ENCODE data around the gene MTERF4.

The MTERF4 gene

DNA sequence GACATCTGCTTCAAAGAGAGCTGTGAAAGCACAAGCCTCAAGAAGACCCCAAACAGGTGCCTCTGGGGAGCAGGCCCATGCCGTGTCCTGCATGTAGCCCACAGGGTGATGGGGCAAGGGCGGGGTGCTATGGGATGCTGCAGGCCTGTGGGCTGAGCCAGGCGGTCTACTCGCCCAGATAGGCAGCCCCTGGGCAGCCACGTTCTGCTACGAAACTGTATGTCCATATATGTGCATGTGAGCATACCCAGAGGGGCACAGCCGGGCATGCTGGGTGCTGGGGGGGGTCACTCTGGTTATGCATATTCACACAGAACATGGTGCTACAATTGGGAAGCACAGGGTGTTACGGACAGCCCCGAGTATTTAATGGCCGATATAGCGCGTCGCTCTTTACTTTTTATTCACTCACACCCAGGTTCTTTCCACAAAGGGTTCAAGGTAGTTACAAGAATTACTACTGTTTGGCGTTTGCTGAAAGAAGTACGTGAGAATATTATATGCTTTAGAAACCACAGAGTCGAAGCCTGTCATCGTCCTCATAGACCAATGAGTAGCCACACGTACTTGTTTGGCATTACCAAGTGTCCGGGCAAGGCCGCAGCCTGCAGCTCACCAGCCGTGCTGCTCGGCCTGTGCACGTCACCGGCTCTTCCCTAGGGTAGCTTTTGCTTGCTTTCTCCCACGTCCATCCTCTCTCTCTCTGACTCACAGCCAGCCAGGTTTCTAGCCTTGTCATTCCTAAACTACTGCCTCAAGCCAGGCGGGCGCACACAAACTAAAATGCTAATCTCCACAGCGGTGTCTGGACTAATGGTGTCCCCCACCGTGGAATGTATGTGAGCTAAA lies 14.4 kb downstream of the MTERF4 start:
- TF ChIP-seq, protein P1, sequence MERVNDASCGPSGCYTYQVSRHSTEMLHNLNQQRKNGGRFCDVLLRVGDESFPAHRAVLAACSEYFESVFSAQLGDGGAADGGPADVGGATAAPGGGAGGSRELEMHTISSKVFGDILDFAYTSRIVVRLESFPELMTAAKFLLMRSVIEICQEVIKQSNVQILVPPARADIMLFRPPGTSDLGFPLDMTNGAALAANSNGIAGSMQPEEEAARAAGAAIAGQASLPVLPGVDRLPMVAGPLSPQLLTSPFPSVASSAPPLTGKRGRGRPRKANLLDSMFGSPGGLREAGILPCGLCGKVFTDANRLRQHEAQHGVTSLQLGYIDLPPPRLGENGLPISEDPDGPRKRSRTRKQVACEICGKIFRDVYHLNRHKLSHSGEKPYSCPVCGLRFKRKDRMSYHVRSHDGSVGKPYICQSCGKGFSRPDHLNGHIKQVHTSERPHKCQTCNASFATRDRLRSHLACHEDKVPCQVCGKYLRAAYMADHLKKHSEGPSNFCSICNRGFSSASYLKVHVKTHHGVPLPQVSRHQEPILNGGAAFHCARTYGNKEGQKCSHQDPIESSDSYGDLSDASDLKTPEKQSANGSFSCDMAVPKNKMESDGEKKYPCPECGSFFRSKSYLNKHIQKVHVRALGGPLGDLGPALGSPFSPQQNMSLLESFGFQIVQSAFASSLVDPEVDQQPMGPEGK (CRISPR knock-in tag; IDR thresholded peaks at IDR 0.05; ENCODE audit: borderline replicate concordance), result no peak
- TF ChIP-seq CSDC2 (CRISPR knock-in tag; IDR thresholded peaks at IDR 0.05), result no peak
- TF ChIP-seq TCF4 (CRISPR knock-in tag; IDR thresholded peaks at IDR 0.05; ENCODE audit: borderline replicate concordance), result no peak
- no peak for TF ChIP-seq BACH2 (CRISPR knock-in tag; IDR thresholded peaks at IDR 0.05; ENCODE audit: borderline replicate concordance)
- no peak for TF ChIP-seq ZFP3 (CRISPR knock-in tag; IDR thresholded peaks at IDR 0.05)
- TF ChIP-seq ZNF565 (CRISPR knock-in tag; conservative IDR thresholded peaks at IDR 0.05; ENCODE audit: low read depth), result no peak
- no peak for TF ChIP-seq OSR1 (CRISPR knock-in tag; IDR thresholded peaks at IDR 0.05)
- no peak for TF ChIP-seq ZNF8 (CRISPR knock-in tag; IDR thresholded peaks at IDR 0.05)
- no peak for TF ChIP-seq ZC3H10 (CRISPR knock-in tag; IDR thresholded peaks at IDR 0.05)
- no peak for TF ChIP-seq ZNF70 (CRISPR knock-in tag; IDR thresholded peaks at IDR 0.05)
- no peak for TF ChIP-seq GLIS3 (CRISPR knock-in tag; IDR thresholded peaks at IDR 0.05)
- TF ChIP-seq PPARA (CRISPR knock-in tag; IDR thresholded peaks at IDR 0.05; ENCODE audit: borderline replicate concordance), result no peak
- TF ChIP-seq TOX (CRISPR knock-in tag; IDR thresholded peaks at IDR 0.05; ENCODE audit: borderline replicate concordance), result no peak
- no peak for TF ChIP-seq ESRRG (CRISPR knock-in tag; IDR thresholded peaks at IDR 0.05)
- TF ChIP-seq ISL1 (CRISPR knock-in tag; IDR thresholded peaks at IDR 0.05), result no peak
- no peak for TF ChIP-seq ARNTL (CRISPR knock-in tag; IDR thresholded peaks at IDR 0.05; ENCODE audit: borderline replicate concordance, low read depth)
- TF ChIP-seq, protein P2, sequence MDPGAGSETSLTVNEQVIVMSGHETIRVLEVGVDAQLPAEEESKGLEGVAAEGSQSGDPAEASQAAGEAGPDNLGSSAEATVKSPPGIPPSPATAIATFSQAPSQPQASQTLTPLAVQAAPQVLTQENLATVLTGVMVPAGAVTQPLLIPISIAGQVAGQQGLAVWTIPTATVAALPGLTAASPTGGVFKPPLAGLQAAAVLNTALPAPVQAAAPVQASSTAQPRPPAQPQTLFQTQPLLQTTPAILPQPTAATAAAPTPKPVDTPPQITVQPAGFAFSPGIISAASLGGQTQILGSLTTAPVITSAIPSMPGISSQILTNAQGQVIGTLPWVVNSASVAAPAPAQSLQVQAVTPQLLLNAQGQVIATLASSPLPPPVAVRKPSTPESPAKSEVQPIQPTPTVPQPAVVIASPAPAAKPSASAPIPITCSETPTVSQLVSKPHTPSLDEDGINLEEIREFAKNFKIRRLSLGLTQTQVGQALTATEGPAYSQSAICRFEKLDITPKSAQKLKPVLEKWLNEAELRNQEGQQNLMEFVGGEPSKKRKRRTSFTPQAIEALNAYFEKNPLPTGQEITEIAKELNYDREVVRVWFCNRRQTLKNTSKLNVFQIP (CRISPR knock-in tag; IDR thresholded peaks at IDR 0.05; ENCODE audit: borderline replicate concordance, low read depth), result no peak
- TF ChIP-seq ZFP30 (CRISPR knock-in tag; IDR thresholded peaks at IDR 0.05), result no peak
- ATAC-seq, result no peak

GRCh38 chr2:241084856-241085444 lies 17.1 kb downstream of the MTERF4 start:
- no peak for ATAC-seq
- TF ChIP-seq ZFP30 (CRISPR knock-in tag; IDR thresholded peaks at IDR 0.05) (peak; percentile 36; the same call in 1 of the 2 replicates), ZC3H10 (CRISPR knock-in tag; IDR thresholded peaks at IDR 0.05) (no peak)

DNA sequence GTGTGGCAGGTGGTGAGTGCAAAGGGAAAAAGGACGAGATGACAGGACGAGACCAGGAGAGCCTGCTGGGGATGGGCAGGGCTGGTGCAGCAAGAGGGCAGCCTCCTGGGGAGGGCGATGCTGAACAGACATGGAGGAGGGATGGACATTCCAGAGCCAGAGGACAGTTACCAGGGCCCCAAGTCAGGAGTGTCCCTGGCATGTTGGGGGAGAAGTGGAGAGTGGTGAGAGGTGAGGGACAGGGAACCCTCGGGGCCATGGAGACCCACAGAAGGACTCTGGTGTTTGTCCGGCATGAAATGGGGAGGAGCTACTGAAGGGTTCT lies 19.0 kb downstream of the MTERF4 start:
- TF ChIP-seq ISL1 (CRISPR knock-in tag; IDR thresholded peaks at IDR 0.05) (no peak), GLIS3 (CRISPR knock-in tag; IDR thresholded peaks at IDR 0.05) (no peak), ZNF565 (CRISPR knock-in tag; conservative IDR thresholded peaks at IDR 0.05; ENCODE audit: low read depth) (no peak), SNAI2 (CRISPR knock-in tag; IDR thresholded peaks at IDR 0.05) (no peak), TSHZ2 (CRISPR knock-in tag; IDR thresholded peaks at IDR 0.05) (no peak), RARB (CRISPR knock-in tag; IDR thresholded peaks at IDR 0.05) (no peak), ZNF8 (CRISPR knock-in tag; IDR thresholded peaks at IDR 0.05) (no peak), ESRRG (CRISPR knock-in tag; IDR thresholded peaks at IDR 0.05) (no peak), PPARA (CRISPR knock-in tag; IDR thresholded peaks at IDR 0.05; ENCODE audit: borderline replicate concordance) (no peak), CSDC2 (CRISPR knock-in tag; IDR thresholded peaks at IDR 0.05) (no peak), BACH2 (CRISPR knock-in tag; IDR thresholded peaks at IDR 0.05; ENCODE audit: borderline replicate concordance) (no peak)
- TF ChIP-seq, protein P2 (CRISPR knock-in tag; IDR thresholded peaks at IDR 0.05; ENCODE audit: borderline replicate concordance, low read depth), result no peak
- TF ChIP-seq, protein P1 (CRISPR knock-in tag; IDR thresholded peaks at IDR 0.05; ENCODE audit: borderline replicate concordance), result no peak
- no peak for ATAC-seq
